Measurements from ENCODE around the gene BAIAP2L2.

GRCh38 chr22:38077096-38077495 is 33.4 kb downstream of the BAIAP2L2 start:
- TF ChIP-seq POLR2A (IDR thresholded peaks at IDR 0.05): no peak
- TF ChIP-seq, protein P1, sequence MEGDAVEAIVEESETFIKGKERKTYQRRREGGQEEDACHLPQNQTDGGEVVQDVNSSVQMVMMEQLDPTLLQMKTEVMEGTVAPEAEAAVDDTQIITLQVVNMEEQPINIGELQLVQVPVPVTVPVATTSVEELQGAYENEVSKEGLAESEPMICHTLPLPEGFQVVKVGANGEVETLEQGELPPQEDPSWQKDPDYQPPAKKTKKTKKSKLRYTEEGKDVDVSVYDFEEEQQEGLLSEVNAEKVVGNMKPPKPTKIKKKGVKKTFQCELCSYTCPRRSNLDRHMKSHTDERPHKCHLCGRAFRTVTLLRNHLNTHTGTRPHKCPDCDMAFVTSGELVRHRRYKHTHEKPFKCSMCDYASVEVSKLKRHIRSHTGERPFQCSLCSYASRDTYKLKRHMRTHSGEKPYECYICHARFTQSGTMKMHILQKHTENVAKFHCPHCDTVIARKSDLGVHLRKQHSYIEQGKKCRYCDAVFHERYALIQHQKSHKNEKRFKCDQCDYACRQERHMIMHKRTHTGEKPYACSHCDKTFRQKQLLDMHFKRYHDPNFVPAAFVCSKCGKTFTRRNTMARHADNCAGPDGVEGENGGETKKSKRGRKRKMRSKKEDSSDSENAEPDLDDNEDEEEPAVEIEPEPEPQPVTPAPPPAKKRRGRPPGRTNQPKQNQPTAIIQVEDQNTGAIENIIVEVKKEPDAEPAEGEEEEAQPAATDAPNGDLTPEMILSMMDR (IDR thresholded peaks at IDR 0.05): no peak

All from testis (tissue), 2 donors.